Sigmoid colon (tissue), 7 donors: Measurements from ENCODE around the gene POGLUT2. TPM values are rescaled to one million over a fixed set of nuclear protein-coding genes. Genes with fewer than 3 reads are reported as not detected.

ENCODE experiments used
- DNase-seq: peaks from one replicate; pipeline ENCODE4 v3.0.0-alpha.2; 2019
- H3K27ac ChIP-seq, 4 donors: fragments of 200-600 bp; sonication (generic); one replicate each; pipeline ENCODE4 v1.5.1; 2016 to 2019; ENCODE audit warnings: mild to moderate bottlenecking in 1 of 4
- H3K27me3 ChIP-seq, 3 donors: fragments of 200-600 bp; sonication (generic); one replicate each; pipeline ENCODE4 v1.5.1; 2019; ENCODE audit warnings: mild to moderate bottlenecking in 1 of 3
- H3K36me3 ChIP-seq, 4 donors: fragments of 200-600 bp; sonication (generic); one replicate each; pipeline ENCODE4 v1.5.1; 2016 to 2019
- H3K4me1 ChIP-seq, 4 donors: fragments of 200-600 bp; sonication (generic); one replicate each; pipeline ENCODE4 v1.5.1; 2017 to 2019
- H3K4me3 ChIP-seq, 4 donors: fragments of 200-600 bp; sonication (generic); one replicate each; pipeline ENCODE4 v1.5.1; 2017 to 2019; ENCODE audit warnings: mild to moderate bottlenecking in 2 of 4, moderate library complexity in 1 of 4
- H3K9me3 ChIP-seq, 4 donors: fragments of 200-600 bp in 3 of 4; sonication (generic) in 3 of 4; one replicate each; pipeline versions ENCODE4 v1.5.1 to v1.6.1; 2013 to 2019
- EP300 ChIP-seq, 4 donors: sonication (generic); formaldehyde crosslinking; IDR thresholded peaks; one replicate each; pipeline ENCODE4 v1.6.1; 2017; ENCODE audit warnings: antibody characterized with exemption in 4 of 4
- POLR2A ChIP-seq, 2 donors: fragments of 450-650 bp; IDR thresholded peaks; one replicate each; pipeline ENCODE4 v1.6.1; 2016; ENCODE audit warnings: antibody characterized with exemption in 2 of 2, mild to moderate bottlenecking in 2 of 2, moderate library complexity in 2 of 2
- POLR2AphosphoS5 ChIP-seq, 4 donors: sonication (generic); formaldehyde crosslinking; IDR thresholded peaks; one replicate each; pipeline ENCODE4 v1.6.1; 2017; ENCODE audit warnings: antibody characterized with exemption in 4 of 4
- WGBS, 2 donors: extraction: QIAGEN DNeasy Blood & Tissue Kit; methylation state at CpG; one replicate each; pipeline ENCODE4 v1.1.7; 2013; 5-methylcytosine and 5-hydroxymethylcytosine counted together
- intact Hi-C: fragments of 100-400 bp; cut with DNase I; formaldehyde crosslinking; loops from one replicate; pipeline ENCODE4 v1.15.1; 2023
- polyA plus RNA-seq, 3 donors: library from polyadenylated mRNA; stranded (reverse); fragments of 200-250 nt; gene quantifications; one replicate each; pipeline ENCODE4 v1.2.3, GENCODE V29; 2013
- total RNA-seq, 4 donors: library from RNA; depleted of rRNA; stranded (reverse); fragments of >200 nt; gene quantifications; one replicate each; pipeline ENCODE4 v1.1.0, GENCODE V29; 2016
- TF ChIP-seq, protein P1 (sequence below), 4 experiments: fragments of 450-650 bp in 3 of 4; fragments of 200-600 bp in 1 of 4; IDR thresholded peaks; one replicate each; pipeline ENCODE4 v1.5.1; 2016 to 2019; ENCODE audit warnings: antibody characterized with exemption in 4 of 4, mild to moderate bottlenecking in 3 of 4, moderate library complexity in 2 of 4
- donor health status: healthy with polysubstance abuse.
- donor health status: Bipolar disorder and iron deficiency.
- donor health status: healthy.

Gene POGLUT2
- total and polyA plus RNA-seq, 7 donors = 0.60 to 8.4 (median 3.1) TPM

GRCh38 chr13:102817241-102817640 lies 18.5 kb upstream of the POGLUT2 start:
- 94 to 98% methylated on average over 1 of the region's 1 CpG for whole genome bisulfite sequencing, 2 donors
- Histone ChIP-seq H3K4me3 (no peak overlapping the region), H3K27me3 (no peaks in the 10 kb centered on the region), H3K4me1 (peaks cover 0 to 12% (median 3%) of the 10 kb centered on the region in 4 donors), H3K36me3 (peaks cover 0 to 39% (median 9%) of the 10 kb centered on the region in 4 donors), H3K27ac (no peak overlapping the region), H3K9me3 (no peaks in the 10 kb centered on the region)
- no peak for DNase-seq
- TF ChIP-seq, protein P1, sequence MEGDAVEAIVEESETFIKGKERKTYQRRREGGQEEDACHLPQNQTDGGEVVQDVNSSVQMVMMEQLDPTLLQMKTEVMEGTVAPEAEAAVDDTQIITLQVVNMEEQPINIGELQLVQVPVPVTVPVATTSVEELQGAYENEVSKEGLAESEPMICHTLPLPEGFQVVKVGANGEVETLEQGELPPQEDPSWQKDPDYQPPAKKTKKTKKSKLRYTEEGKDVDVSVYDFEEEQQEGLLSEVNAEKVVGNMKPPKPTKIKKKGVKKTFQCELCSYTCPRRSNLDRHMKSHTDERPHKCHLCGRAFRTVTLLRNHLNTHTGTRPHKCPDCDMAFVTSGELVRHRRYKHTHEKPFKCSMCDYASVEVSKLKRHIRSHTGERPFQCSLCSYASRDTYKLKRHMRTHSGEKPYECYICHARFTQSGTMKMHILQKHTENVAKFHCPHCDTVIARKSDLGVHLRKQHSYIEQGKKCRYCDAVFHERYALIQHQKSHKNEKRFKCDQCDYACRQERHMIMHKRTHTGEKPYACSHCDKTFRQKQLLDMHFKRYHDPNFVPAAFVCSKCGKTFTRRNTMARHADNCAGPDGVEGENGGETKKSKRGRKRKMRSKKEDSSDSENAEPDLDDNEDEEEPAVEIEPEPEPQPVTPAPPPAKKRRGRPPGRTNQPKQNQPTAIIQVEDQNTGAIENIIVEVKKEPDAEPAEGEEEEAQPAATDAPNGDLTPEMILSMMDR (IDR thresholded peaks at IDR 0.05) = no peak
- TF ChIP-seq POLR2AphosphoS5 (IDR thresholded peaks at IDR 0.05) = no peak
- TF ChIP-seq POLR2A (IDR thresholded peaks at IDR 0.05) = no peak
- TF ChIP-seq EP300 (IDR thresholded peaks at IDR 0.05) = no peak
- intact Hi-C loops = no loop called here

DNA sequence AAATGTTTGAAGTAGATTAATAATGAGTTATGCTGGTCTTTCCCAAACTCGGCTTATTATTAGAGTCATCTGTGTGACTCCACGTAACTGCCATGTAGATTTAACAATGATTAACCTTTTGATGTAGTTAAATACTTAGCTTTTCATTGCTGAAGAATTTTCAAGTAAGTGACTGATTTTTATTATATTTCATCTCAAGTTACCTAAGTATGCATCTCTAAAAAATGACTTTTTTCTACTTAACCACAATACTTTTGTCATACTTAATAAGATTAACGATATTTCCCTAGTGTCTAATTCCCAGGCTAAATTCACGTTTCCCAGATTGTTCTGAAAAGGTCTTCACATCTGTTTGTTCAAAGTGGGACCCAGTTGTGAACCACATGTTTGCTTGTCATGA lies 17.9 kb upstream of the POGLUT2 start:
- TF ChIP-seq POLR2A (IDR thresholded peaks at IDR 0.05) = no peak
- no peak for TF ChIP-seq POLR2AphosphoS5 (IDR thresholded peaks at IDR 0.05)
- no peak for TF ChIP-seq EP300 (IDR thresholded peaks at IDR 0.05)
- TF ChIP-seq, protein P1 (IDR thresholded peaks at IDR 0.05) = no peak
- peaks cover 0 to 34% (median 6%) of the 10 kb centered on the region in 4 donors for H3K36me3 ChIP-seq
- 92 to 93% methylated on average over 4 of the region's 4 CpGs for WGBS, 2 donors

GRCh38 chr13:102815788-102816187 lies 17.0 kb upstream of the POGLUT2 start:
- no peaks in the 10 kb centered on the region for H3K27me3 ChIP-seq
- H3K4me3 ChIP-seq = no peak overlapping the region
- DNase-seq = no peak
- peaks cover 0 to 12% (median 3%) of the 10 kb centered on the region in 4 donors for H3K4me1 ChIP-seq
- TF ChIP-seq POLR2A (IDR thresholded peaks at IDR 0.05) (no peak), POLR2AphosphoS5 (IDR thresholded peaks at IDR 0.05) (no peak), EP300 (IDR thresholded peaks at IDR 0.05) (no peak)
- TF ChIP-seq, protein P1 (IDR thresholded peaks at IDR 0.05) = no peak
- no peak overlapping the region for H3K27ac ChIP-seq
- H3K36me3 ChIP-seq = peaks cover 0 to 28% (median 6%) of the 10 kb centered on the region in 4 donors
- 91 to 93% methylated on average over 5 of the region's 5 CpGs for WGBS, 2 donors
- H3K9me3 ChIP-seq = no peaks in the 10 kb centered on the region
- intact Hi-C loops = no loop called here

More for the DNA sequence above, 17.9 kb upstream of the POGLUT2 start:
- no peak for DNase-seq
- H3K4me1 ChIP-seq = peaks cover 0 to 12% (median 3%) of the 10 kb centered on the region in 4 donors
- H3K27me3 ChIP-seq = no peaks in the 10 kb centered on the region
- H3K9me3 ChIP-seq = no peaks in the 10 kb centered on the region
- H3K27ac ChIP-seq = no peak overlapping the region
- intact Hi-C loops = no loop called here
- H3K4me3 ChIP-seq = no peak overlapping the region

- whole genome bisulfite sequencing, 2 donors = 85 to 89% methylated on average over 6 of the region's 6 CpGs
- TF ChIP-seq POLR2A (IDR thresholded peaks at IDR 0.05) = no peak
- TF ChIP-seq, protein P1 (IDR thresholded peaks at IDR 0.05) = no peak
- TF ChIP-seq EP300 (IDR thresholded peaks at IDR 0.05) = no peak
- no peak for TF ChIP-seq POLR2AphosphoS5 (IDR thresholded peaks at IDR 0.05)
- Histone ChIP-seq H3K4me1 (peaks cover 0 to 12% (median 3%) of the 10 kb centered on the region in 4 donors), H3K36me3 (peaks cover 0 to 27% (median 8%) of the 10 kb centered on the region in 4 donors), H3K9me3 (no peaks in the 10 kb centered on the region), H3K27ac (no peak overlapping the region), H3K4me3 (no peak overlapping the region), H3K27me3 (no peaks in the 10 kb centered on the region)
- intact Hi-C loops = no loop called here
- DNase-seq = no peak
Measured at GRCh38 chr13:102814793-102815192, 16.0 kb upstream of the POGLUT2 start.
